ENCODE results near the gene OR52R1.

The OR52R1 gene

GRCh38 chr11:4830346-4830745, 26.2 kb upstream of the OR52R1 start:
- Histone ChIP-seq H3K4me1 (ENCODE audit: control insufficient read depth, low read depth, low read length) (no peaks in the 10 kb centered on the region), H3K23ac (ENCODE audit: low read length) (no peak overlapping the region), H4K5ac (ENCODE audit: low read length) (no peak overlapping the region), H3K27ac (ENCODE audit: low read depth, low read length) (no peak overlapping the region), H4K8ac (ENCODE audit: low read depth, low read length) (no peak overlapping the region), H2BK120ac (ENCODE audit: low read depth, low read length) (no peak overlapping the region), H3K79me1 (ENCODE audit: low read length) (no peaks in the 10 kb centered on the region), H3K79me2 (ENCODE audit: control insufficient read depth, insufficient read depth, low read length) (no peaks in the 10 kb centered on the region), H3K18ac (ENCODE audit: low read length) (no peak overlapping the region), H3K4me3 (ENCODE audit: low read length) (no peak overlapping the region), H3K9ac (ENCODE audit: low read length) (no peak overlapping the region), H3K4me2 (ENCODE audit: low read length) (no peak overlapping the region), H3K56ac (ENCODE audit: low read length) (no peak overlapping the region), H3K4ac (ENCODE audit: low read depth, low read length) (no peak overlapping the region), H3K27me3 (ENCODE audit: insufficient read depth, low read length, poor library complexity) (no peaks in the 10 kb centered on the region), H3K36me3 (ENCODE audit: control insufficient read depth, insufficient read depth, low read length) (no peaks in the 10 kb centered on the region), H2BK5ac (ENCODE audit: low read length) (no peak overlapping the region), H2BK15ac (replicated peaks; ENCODE audit: low read depth) (no peak overlapping the region), H2AK5ac (ENCODE audit: low read length) (no peak overlapping the region)
- no peak for DNase-seq
- no CpG with 5 or more reads among the region's 1 CpG for WGBS (ENCODE audit: extremely low coverage, insufficient coverage, low lambda C conversion rate)

- H3K36me3 ChIP-seq (ENCODE audit: control insufficient read depth, insufficient read depth, low read length): no peaks in the 10 kb centered on the region
- H3K23ac ChIP-seq (ENCODE audit: low read length): no peak overlapping the region
- peak; percentile 23 for DNase-seq
- no peak overlapping the region for H2BK5ac ChIP-seq (ENCODE audit: low read length)
- no peak overlapping the region for H4K8ac ChIP-seq (ENCODE audit: low read depth, low read length)
- no peak overlapping the region for H2BK120ac ChIP-seq (ENCODE audit: low read depth, low read length)
- no peak overlapping the region for H2AK5ac ChIP-seq (ENCODE audit: low read length)
- H4K5ac ChIP-seq (ENCODE audit: low read length): no peak overlapping the region
- no peak overlapping the region for H3K4me3 ChIP-seq (ENCODE audit: low read length)
- H3K56ac ChIP-seq (ENCODE audit: low read length): no peak overlapping the region
- H3K79me2 ChIP-seq (ENCODE audit: control insufficient read depth, insufficient read depth, low read length): no peaks in the 10 kb centered on the region
- no peak overlapping the region for H3K27ac ChIP-seq (ENCODE audit: low read depth, low read length)
- no peaks in the 10 kb centered on the region for H3K4me1 ChIP-seq (ENCODE audit: control insufficient read depth, low read depth, low read length)
- H3K27me3 ChIP-seq (ENCODE audit: insufficient read depth, low read length, poor library complexity): no peaks in the 10 kb centered on the region
- no peak overlapping the region for H3K4ac ChIP-seq (ENCODE audit: low read depth, low read length)
- no peak overlapping the region for H3K9ac ChIP-seq (ENCODE audit: low read length)
- no peak overlapping the region for H3K4me2 ChIP-seq (ENCODE audit: low read length)
- H3K18ac ChIP-seq (ENCODE audit: low read length): no peak overlapping the region
- no peaks in the 10 kb centered on the region for H3K79me1 ChIP-seq (ENCODE audit: low read length)
- H2BK15ac ChIP-seq (replicated peaks; ENCODE audit: low read depth): no peak overlapping the region
These were observed 22.2 kb upstream of the OR52R1 start for GRCh38 chr11:4826425-4826824.

- Histone ChIP-seq H3K36me3 (ENCODE audit: control insufficient read depth, insufficient read depth, low read length) (no peaks in the 10 kb centered on the region), H3K4ac (ENCODE audit: low read depth, low read length) (no peak overlapping the region)
- DNase-seq: no peak
These were observed 21.0 kb upstream of the OR52R1 start for GRCh38 chr11:4825132-4825531.

GRCh38 chr11:4821021-4821420, 16.8 kb upstream of the OR52R1 start, which contains the start of gene OR51F2:
Gene OR51F2, plus strand, starts transcription at chr11:4821321. Its CDS starts 101 bp downstream, at chr11:4821422.
- Histone ChIP-seq H3K27ac (ENCODE audit: low read depth, low read length) (no peak within 1 kb of the TSS), H3K9ac (ENCODE audit: low read length) (no peak within 1 kb of the TSS), H3K4me2 (ENCODE audit: low read length) (no peak within 1 kb of the TSS), H4K5ac (ENCODE audit: low read length) (no peak within 1 kb of the TSS), H2BK120ac (ENCODE audit: low read depth, low read length) (no peak within 1 kb of the TSS), H2AK5ac (ENCODE audit: low read length) (no peak within 1 kb of the TSS), H3K23ac (ENCODE audit: low read length) (no peak within 1 kb of the TSS), H3K79me1 (ENCODE audit: low read length) (no peaks in the 10 kb centered on the region), H3K4me1 (ENCODE audit: control insufficient read depth, low read depth, low read length) (no peaks in the 10 kb centered on the region), H3K18ac (ENCODE audit: low read length) (no peak within 1 kb of the TSS), H3K27me3 (ENCODE audit: insufficient read depth, low read length, poor library complexity) (no peaks in the 10 kb centered on the region), H3K56ac (ENCODE audit: low read length) (no peak within 1 kb of the TSS), H3K79me2 (ENCODE audit: control insufficient read depth, insufficient read depth, low read length) (no peaks in the 10 kb centered on the region), H4K8ac (ENCODE audit: low read depth, low read length) (no peak within 1 kb of the TSS), H3K4ac (ENCODE audit: low read depth, low read length) (no peak within 1 kb of the TSS), H2BK15ac (replicated peaks; ENCODE audit: low read depth) (no peak within 1 kb of the TSS), H3K36me3 (ENCODE audit: control insufficient read depth, insufficient read depth, low read length) (no peaks in the 10 kb centered on the region), H3K4me3 (ENCODE audit: low read length) (no peak within 1 kb of the TSS), H2BK5ac (ENCODE audit: low read length) (no peak within 1 kb of the TSS)
- DNase-seq: no peak
- WGBS (ENCODE audit: extremely low coverage, insufficient coverage, low lambda C conversion rate): no CpG with 5 or more reads among the region's 1 CpG

More at GRCh38 chr11:4825132-4825531, 21.0 kb upstream of the OR52R1 start:
- no peak overlapping the region for H3K18ac ChIP-seq (ENCODE audit: low read length)
- no peak overlapping the region for H3K56ac ChIP-seq (ENCODE audit: low read length)
- no peak overlapping the region for H3K27ac ChIP-seq (ENCODE audit: low read depth, low read length)
- no peak overlapping the region for H3K23ac ChIP-seq (ENCODE audit: low read length)
- H3K79me1 ChIP-seq (ENCODE audit: low read length): no peaks in the 10 kb centered on the region
- no peak overlapping the region for H4K8ac ChIP-seq (ENCODE audit: low read depth, low read length)
- H4K5ac ChIP-seq (ENCODE audit: low read length): no peak overlapping the region
- no peak overlapping the region for H3K4me2 ChIP-seq (ENCODE audit: low read length)
- H2BK15ac ChIP-seq (replicated peaks; ENCODE audit: low read depth): no peak overlapping the region
- no peaks in the 10 kb centered on the region for H3K27me3 ChIP-seq (ENCODE audit: insufficient read depth, low read length, poor library complexity)
- H3K4me3 ChIP-seq (ENCODE audit: low read length): no peak overlapping the region
- no peak overlapping the region for H2BK5ac ChIP-seq (ENCODE audit: low read length)
- H3K4me1 ChIP-seq (ENCODE audit: control insufficient read depth, low read depth, low read length): no peaks in the 10 kb centered on the region
- H2AK5ac ChIP-seq (ENCODE audit: low read length): no peak overlapping the region
- no peak overlapping the region for H3K9ac ChIP-seq (ENCODE audit: low read length)
- no peak overlapping the region for H2BK120ac ChIP-seq (ENCODE audit: low read depth, low read length)
- no peaks in the 10 kb centered on the region for H3K79me2 ChIP-seq (ENCODE audit: control insufficient read depth, insufficient read depth, low read length)

- Histone ChIP-seq H2BK5ac (ENCODE audit: low read length) (no peak overlapping the region), H3K27me3 (ENCODE audit: insufficient read depth, low read length, poor library complexity) (no peaks in the 10 kb centered on the region), H3K79me1 (ENCODE audit: low read length) (no peaks in the 10 kb centered on the region), H3K9ac (ENCODE audit: low read length) (no peak overlapping the region), H4K8ac (ENCODE audit: low read depth, low read length) (no peak overlapping the region), H3K4me2 (ENCODE audit: low read length) (no peak overlapping the region), H2BK15ac (replicated peaks; ENCODE audit: low read depth) (no peak overlapping the region), H3K4me1 (ENCODE audit: control insufficient read depth, low read depth, low read length) (no peaks in the 10 kb centered on the region), H3K18ac (ENCODE audit: low read length) (no peak overlapping the region), H4K5ac (ENCODE audit: low read length) (no peak overlapping the region), H3K79me2 (ENCODE audit: control insufficient read depth, insufficient read depth, low read length) (no peaks in the 10 kb centered on the region), H3K4ac (ENCODE audit: low read depth, low read length) (no peak overlapping the region), H3K36me3 (ENCODE audit: control insufficient read depth, insufficient read depth, low read length) (no peaks in the 10 kb centered on the region), H2AK5ac (ENCODE audit: low read length) (no peak overlapping the region), H3K56ac (ENCODE audit: low read length) (no peak overlapping the region), H3K23ac (ENCODE audit: low read length) (no peak overlapping the region), H2BK120ac (ENCODE audit: low read depth, low read length) (no peak overlapping the region), H3K27ac (ENCODE audit: low read depth, low read length) (no peak overlapping the region), H3K4me3 (ENCODE audit: low read length) (no peak overlapping the region)
- no peak for DNase-seq
- no CpG with 5 or more reads among the region's 2 CpGs for WGBS (ENCODE audit: extremely low coverage, insufficient coverage, low lambda C conversion rate)
These were observed 5.1 kb upstream of the OR52R1 start for GRCh38 chr11:4809246-4809645.

GRCh38 chr11:4808476-4808875, 4.3 kb upstream of the OR52R1 start:
- WGBS (ENCODE audit: extremely low coverage, insufficient coverage, low lambda C conversion rate): no CpG with 5 or more reads among the region's 1 CpG
- no peak overlapping the region for H2BK120ac ChIP-seq (ENCODE audit: low read depth, low read length)
- H4K8ac ChIP-seq (ENCODE audit: low read depth, low read length): no peak overlapping the region

More at GRCh38 chr11:4808476-4808875, 4.3 kb upstream of the OR52R1 start:
- H3K4ac ChIP-seq (ENCODE audit: low read depth, low read length): no peak overlapping the region
- no peak overlapping the region for H3K27ac ChIP-seq (ENCODE audit: low read depth, low read length)
- no peaks in the 10 kb centered on the region for H3K36me3 ChIP-seq (ENCODE audit: control insufficient read depth, insufficient read depth, low read length)
- H3K27me3 ChIP-seq (ENCODE audit: insufficient read depth, low read length, poor library complexity): no peaks in the 10 kb centered on the region
- H3K4me1 ChIP-seq (ENCODE audit: control insufficient read depth, low read depth, low read length): no peaks in the 10 kb centered on the region
- no peak overlapping the region for H3K56ac ChIP-seq (ENCODE audit: low read length)
- no peak overlapping the region for H4K5ac ChIP-seq (ENCODE audit: low read length)
- no peak overlapping the region for H3K4me3 ChIP-seq (ENCODE audit: low read length)
- no peak overlapping the region for H2BK15ac ChIP-seq (replicated peaks; ENCODE audit: low read depth)
- no peak overlapping the region for H2BK5ac ChIP-seq (ENCODE audit: low read length)
- H3K18ac ChIP-seq (ENCODE audit: low read length): no peak overlapping the region
- no peaks in the 10 kb centered on the region for H3K79me1 ChIP-seq (ENCODE audit: low read length)
- H2AK5ac ChIP-seq (ENCODE audit: low read length): no peak overlapping the region
- DNase-seq: no peak
- no peak overlapping the region for H3K23ac ChIP-seq (ENCODE audit: low read length)
- H3K79me2 ChIP-seq (ENCODE audit: control insufficient read depth, insufficient read depth, low read length): no peaks in the 10 kb centered on the region
- no peak overlapping the region for H3K9ac ChIP-seq (ENCODE audit: low read length)
- H3K4me2 ChIP-seq (ENCODE audit: low read length): no peak overlapping the region
